Stomach (tissue), 4 donors: ENCODE results near the gene NUP214.

Experiments used
- EP300 ChIP-seq: sonication (generic); formaldehyde crosslinking; IDR thresholded peaks from one replicate; pipeline ENCODE4 v1.6.1; 2017; ENCODE audit warnings: antibody characterized with exemption
- POLR2A ChIP-seq, 4 donors: fragments of 450-650 bp; IDR thresholded peaks; one replicate each; pipeline ENCODE4 v1.6.1; 2016; ENCODE audit warnings: antibody characterized with exemption in 4 of 4, control low read depth in 2 of 4, mild to moderate bottlenecking in 1 of 4, moderate library complexity in 1 of 4
- POLR2AphosphoS5 ChIP-seq, 3 donors: sonication (generic); formaldehyde crosslinking; IDR thresholded peaks; one replicate each; pipeline ENCODE4 v1.6.1; 2016; ENCODE audit warnings: antibody characterized with exemption in 3 of 3
- TF ChIP-seq, protein P1 (sequence below), 7 experiments: fragments of 450-650 bp in 4 of 7; fragments of 200-600 bp in 3 of 7; sonication (generic) in 3 of 7; IDR thresholded peaks; one replicate each; pipeline ENCODE4 v1.5.1; 2016 to 2019; ENCODE audit warnings: antibody characterized with exemption in 7 of 7, control low read depth in 2 of 7, mild to moderate bottlenecking in 1 of 7

DNA sequence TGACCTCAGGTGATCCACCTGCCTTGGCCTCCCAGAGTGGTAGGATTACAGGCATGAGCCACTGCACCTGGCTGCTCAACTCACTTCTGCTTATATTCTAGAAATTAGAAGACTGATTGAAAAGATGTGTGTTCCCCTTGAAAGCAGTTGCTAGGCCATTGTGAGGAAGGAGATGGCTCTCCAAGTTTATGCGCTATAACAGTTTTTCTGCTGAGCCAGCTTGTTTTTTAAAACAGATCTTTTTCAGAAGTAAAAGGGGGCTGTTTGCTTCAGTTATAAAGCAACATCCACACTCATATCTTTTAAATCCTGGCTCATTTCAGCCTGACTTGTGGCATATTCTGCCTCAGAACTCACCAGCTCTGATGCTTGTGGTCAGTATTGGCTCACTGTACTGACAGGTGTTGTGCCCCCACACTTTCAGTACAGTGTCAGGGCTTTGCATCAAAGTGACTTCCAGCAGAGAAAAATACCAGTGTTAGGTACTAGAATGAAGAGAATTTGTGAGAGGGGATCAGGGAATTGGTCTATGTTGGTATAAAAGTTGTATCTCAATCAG, 49.4 kb downstream of the NUP214 start:
- TF ChIP-seq, protein P1, sequence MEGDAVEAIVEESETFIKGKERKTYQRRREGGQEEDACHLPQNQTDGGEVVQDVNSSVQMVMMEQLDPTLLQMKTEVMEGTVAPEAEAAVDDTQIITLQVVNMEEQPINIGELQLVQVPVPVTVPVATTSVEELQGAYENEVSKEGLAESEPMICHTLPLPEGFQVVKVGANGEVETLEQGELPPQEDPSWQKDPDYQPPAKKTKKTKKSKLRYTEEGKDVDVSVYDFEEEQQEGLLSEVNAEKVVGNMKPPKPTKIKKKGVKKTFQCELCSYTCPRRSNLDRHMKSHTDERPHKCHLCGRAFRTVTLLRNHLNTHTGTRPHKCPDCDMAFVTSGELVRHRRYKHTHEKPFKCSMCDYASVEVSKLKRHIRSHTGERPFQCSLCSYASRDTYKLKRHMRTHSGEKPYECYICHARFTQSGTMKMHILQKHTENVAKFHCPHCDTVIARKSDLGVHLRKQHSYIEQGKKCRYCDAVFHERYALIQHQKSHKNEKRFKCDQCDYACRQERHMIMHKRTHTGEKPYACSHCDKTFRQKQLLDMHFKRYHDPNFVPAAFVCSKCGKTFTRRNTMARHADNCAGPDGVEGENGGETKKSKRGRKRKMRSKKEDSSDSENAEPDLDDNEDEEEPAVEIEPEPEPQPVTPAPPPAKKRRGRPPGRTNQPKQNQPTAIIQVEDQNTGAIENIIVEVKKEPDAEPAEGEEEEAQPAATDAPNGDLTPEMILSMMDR (IDR thresholded peaks at IDR 0.05) = no peak
- TF ChIP-seq EP300 (no peak), POLR2A (IDR thresholded peaks at IDR 0.05) (no peak), POLR2AphosphoS5 (IDR thresholded peaks at IDR 0.05) (no peak)
